T-helper 1 cell treated with Interleukin-12 subunit alpha and Interleukin-12 subunit beta and Interleukin-4 antibody, amounts not matched to agents 30 μg/mL and 1 μg/mL, for 36 hours (primary cell): ENCODE results near the gene NXN.

Experiments
- H3K27ac Mint-ChIP-seq: one replicate; pipeline ENCODE4 v1.8.0; 2021; ENCODE audit warnings: mild to moderate bottlenecking, mixed read lengths
- H3K27me3 Mint-ChIP-seq: one replicate; pipeline ENCODE4 v1.8.0; 2021; ENCODE audit warnings: low read depth, mixed read lengths
- H3K36me3 Mint-ChIP-seq: one replicate; pipeline ENCODE4 v1.8.0; 2021; ENCODE audit warnings: low read depth, mixed read lengths
- H3K4me1 Mint-ChIP-seq: one replicate; pipeline ENCODE4 v1.8.0; 2021; ENCODE audit warnings: low read depth, mixed read lengths
- H3K4me3 Mint-ChIP-seq: one replicate; pipeline ENCODE4 v1.8.0; 2021; ENCODE audit warnings: mild to moderate bottlenecking, moderate library complexity, mixed read lengths
- H3K9me3 Mint-ChIP-seq: one replicate; pipeline ENCODE4 v1.8.0; 2021; ENCODE audit warnings: mixed read lengths

NXN gene

DNA sequence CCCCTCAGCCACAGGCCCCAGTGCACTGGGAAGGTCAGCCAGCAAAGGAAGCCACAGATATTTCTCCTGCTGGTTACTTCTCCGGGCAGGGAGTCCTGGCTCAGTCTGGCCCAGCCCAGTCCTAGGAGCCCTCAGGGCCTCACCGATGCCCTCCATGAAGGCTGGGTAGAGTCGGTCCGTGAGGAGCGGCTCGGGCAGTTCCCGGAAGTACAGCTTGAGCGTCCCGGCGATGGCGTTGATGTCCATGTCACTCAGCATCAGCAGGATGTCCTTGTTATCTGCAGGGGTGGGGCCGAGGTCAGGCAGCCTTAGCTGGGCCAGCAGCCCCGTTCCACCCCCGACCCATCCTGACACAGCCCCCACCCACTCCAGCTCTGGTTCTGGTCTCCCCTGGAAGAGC lies 31.0 kb upstream of the NXN start:
- Mint-ChIP-seq H3K36me3 (peaks cover 2% of the 10 kb centered on the region), H3K9me3 (no peaks in the 10 kb centered on the region), H3K4me1 (no peaks in the 10 kb centered on the region), H3K27ac (no peak overlapping the region), H3K27me3 (no peaks in the 10 kb centered on the region), H3K4me3 (no peak overlapping the region)

- Mint-ChIP-seq H3K36me3 (peaks cover 7% of the 10 kb centered on the region), H3K27ac (no peak overlapping the region), H3K4me1 (no peaks in the 10 kb centered on the region), H3K9me3 (no peaks in the 10 kb centered on the region), H3K27me3 (no peaks in the 10 kb centered on the region), H3K4me3 (no peak overlapping the region)
Observed at GRCh38 chr17:1010086-1010450, 30.5 kb upstream of the NXN start.

GRCh38 chr17:1009229-1010085 lies 29.9 kb upstream of the NXN start:
- Mint-ChIP-seq H3K27ac (no peak overlapping the region), H3K4me1 (no peaks in the 10 kb centered on the region), H3K9me3 (no peaks in the 10 kb centered on the region), H3K27me3 (no peaks in the 10 kb centered on the region), H3K36me3 (peaks cover 9% of the 10 kb centered on the region), H3K4me3 (no peak overlapping the region)

DNA sequence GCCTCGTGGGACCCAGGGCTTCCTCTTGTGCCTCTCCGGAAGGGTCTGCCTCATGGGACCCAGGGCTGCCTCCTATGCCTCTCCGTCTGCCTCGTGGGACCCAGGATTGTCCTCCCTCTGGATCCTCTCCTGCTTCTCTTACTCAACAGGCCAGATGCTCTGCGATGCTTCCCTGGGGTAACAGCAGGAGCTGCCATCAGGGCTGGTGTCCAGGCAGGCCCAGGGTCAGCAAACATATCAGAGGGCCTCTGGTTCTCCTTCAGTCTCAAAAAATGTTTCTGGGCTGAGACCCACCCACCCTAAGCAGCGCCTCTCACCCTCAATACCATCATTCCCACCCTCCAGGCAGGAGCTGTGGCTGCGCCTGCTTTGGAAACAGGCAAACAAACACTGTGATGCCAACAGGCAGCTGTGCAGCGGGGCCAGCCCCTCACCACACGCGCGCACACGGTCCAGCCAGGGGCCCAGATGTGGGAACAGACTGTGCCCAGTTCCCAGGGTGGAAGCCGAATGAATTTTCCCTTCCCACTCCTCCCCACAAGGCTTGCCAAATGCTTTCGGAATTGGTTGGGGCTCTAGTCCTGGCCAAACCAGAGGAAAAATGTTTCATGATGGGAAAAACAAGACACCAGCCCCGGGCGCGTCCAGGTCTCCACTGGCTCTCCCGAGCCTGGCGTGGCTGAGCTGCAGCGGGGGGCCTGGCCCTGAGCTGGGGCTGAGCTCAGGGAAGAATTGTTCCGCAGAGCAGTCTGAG lies 28.6 kb upstream of the NXN start:
- H3K9me3 Mint-ChIP-seq = no peaks in the 10 kb centered on the region
- H3K4me3 Mint-ChIP-seq = no peak overlapping the region
- no peak overlapping the region for H3K27ac Mint-ChIP-seq
- H3K27me3 Mint-ChIP-seq = no peaks in the 10 kb centered on the region
- H3K36me3 Mint-ChIP-seq = peaks cover 9% of the 10 kb centered on the region
- no peaks in the 10 kb centered on the region for H3K4me1 Mint-ChIP-seq

- H3K36me3 Mint-ChIP-seq = peaks cover 14% of the 10 kb centered on the region
- no peak overlapping the region for H3K4me3 Mint-ChIP-seq
- no peak overlapping the region for H3K27ac Mint-ChIP-seq
- no peaks in the 10 kb centered on the region for H3K27me3 Mint-ChIP-seq
- H3K9me3 Mint-ChIP-seq = no peaks in the 10 kb centered on the region
- H3K4me1 Mint-ChIP-seq = no peaks in the 10 kb centered on the region
Observed at GRCh38 chr17:1007310-1008007, 27.9 kb upstream of the NXN start.

GRCh38 chr17:1006054-1006453 lies 26.5 kb upstream of the NXN start:
- Mint-ChIP-seq H3K36me3 (peaks cover 21% of the 10 kb centered on the region), H3K27me3 (no peaks in the 10 kb centered on the region), H3K27ac (no peak overlapping the region), H3K4me3 (no peak overlapping the region), H3K9me3 (no peaks in the 10 kb centered on the region), H3K4me1 (no peaks in the 10 kb centered on the region)

DNA sequence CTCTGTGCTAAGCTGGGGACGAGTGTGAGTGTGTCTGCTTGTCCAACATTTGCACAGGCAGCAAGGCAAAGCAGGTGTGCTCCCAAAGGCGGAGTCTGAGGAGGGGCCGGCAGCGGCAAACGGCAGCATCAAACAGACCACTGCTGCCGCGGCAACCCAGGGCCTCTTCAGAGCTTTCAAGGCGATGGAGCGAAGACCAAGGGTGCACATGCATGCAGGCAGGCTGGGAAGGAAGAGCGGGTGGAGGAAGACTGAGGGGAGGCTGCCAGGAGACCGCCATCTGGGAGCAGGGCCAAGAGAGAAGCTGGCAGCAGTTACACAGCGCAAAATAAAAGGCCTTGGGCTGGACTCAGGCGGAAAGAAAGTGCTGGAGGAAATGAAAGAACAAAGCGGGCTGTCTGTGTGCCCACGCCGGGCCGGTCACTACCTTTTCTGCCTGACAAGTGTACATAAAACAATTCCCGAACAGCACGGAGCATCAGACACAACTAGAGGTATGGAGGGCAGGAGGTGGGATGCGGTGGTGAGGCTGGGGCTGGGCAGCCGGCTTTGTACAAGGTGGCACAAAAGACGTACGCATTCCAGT lies 25.9 kb upstream of the NXN start:
- H3K4me3 Mint-ChIP-seq = no peak overlapping the region

DNA sequence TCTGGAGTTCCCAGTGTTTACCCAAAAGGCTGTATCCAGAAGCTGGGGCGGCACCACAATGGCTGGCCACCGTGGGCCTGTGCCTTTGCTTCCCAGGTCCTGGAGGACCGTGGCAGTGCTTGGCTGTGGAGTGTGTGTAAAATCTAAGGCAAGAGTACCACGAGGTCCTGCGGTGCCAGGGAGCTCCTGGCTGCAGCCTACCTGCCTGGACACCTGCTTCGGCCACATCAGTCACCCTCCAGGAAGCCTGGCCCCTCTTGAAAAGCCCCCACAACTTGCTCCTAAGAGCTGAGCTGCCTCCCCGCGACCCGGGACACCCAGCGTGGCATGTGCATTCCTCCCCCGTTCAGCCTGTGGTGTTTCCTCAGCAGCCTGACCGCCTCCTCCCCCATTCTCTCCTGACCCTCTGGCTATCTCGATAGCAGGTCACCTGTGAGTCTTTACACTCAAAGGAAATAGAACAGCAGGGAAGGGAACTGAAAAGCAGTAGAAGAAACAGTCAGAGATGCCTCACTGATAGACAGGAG lies 25.3 kb upstream of the NXN start:
- Mint-ChIP-seq H3K36me3 (peaks cover 30% of the 10 kb centered on the region), H3K27me3 (no peaks in the 10 kb centered on the region), H3K9me3 (no peaks in the 10 kb centered on the region), H3K27ac (no peak overlapping the region), H3K4me3 (no peak overlapping the region), H3K4me1 (no peaks in the 10 kb centered on the region)

More for the DNA sequence above, 25.9 kb upstream of the NXN start:
- Mint-ChIP-seq H3K36me3 (peaks cover 26% of the 10 kb centered on the region), H3K27me3 (no peaks in the 10 kb centered on the region), H3K27ac (no peak overlapping the region), H3K9me3 (no peaks in the 10 kb centered on the region), H3K4me1 (no peaks in the 10 kb centered on the region)

DNA sequence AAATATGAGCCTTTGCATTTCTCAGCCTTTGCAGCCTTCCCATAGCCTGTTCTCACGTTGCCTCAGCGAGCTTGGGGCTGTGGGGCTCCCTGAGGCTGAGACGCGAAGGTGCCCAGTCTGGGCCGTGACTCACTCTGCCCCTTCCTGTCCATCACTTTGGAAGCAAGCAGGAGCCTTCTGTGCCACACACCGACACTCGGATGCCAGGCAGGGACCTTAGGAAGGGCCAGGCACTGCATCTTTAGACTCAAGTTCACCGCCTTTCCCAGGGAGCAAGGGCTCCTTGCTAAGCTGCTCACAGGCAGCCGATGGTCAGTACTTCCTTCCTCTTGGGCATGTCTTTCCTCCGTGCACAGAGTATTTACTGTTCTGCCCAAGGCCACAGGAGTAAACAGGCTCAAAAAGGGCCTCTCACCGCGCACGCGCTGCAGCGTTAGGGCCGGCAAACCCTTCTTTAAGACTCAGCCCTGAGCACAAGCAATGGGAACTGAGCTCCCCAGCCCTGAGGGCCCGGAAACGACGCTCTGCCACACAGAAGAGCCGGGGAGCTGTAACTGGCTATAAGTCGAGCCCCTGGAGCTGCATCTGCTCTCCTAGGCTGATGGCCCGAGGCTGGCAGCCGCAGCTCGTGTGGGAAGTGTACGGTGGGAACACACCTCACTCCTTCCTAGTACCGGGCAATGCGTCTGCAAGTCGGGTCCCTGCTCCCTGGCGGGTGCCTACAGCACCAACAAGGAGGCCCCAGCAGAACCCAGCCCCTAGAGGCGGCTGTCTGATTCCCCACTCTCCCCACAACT lies 24.6 kb upstream of the NXN start:
- Mint-ChIP-seq H3K9me3 (no peaks in the 10 kb centered on the region), H3K36me3 (peaks cover 33% of the 10 kb centered on the region), H3K4me3 (no peak overlapping the region), H3K4me1 (peaks cover 2% of the 10 kb centered on the region), H3K27me3 (no peaks in the 10 kb centered on the region), H3K27ac (no peak overlapping the region)

DNA sequence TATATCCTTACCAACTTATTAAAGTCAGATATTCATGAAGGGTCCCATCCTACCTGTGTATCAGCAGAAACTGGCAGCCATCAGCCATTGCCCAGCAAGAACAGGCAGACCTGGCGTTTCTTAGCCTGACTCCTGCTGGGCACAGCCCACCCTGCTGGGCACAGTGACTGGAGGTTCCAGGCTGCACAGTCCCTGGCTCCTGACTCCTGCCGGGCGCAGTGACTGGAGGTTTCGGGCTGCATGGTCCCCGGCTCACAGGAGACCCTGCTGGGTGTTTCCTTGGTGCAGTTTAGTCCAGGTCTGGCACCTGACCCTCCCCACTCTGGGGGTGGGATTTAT lies 24.0 kb upstream of the NXN start:
- no peak overlapping the region for H3K27ac Mint-ChIP-seq
- H3K9me3 Mint-ChIP-seq = no peaks in the 10 kb centered on the region
- peaks cover 33% of the 10 kb centered on the region for H3K36me3 Mint-ChIP-seq
- no peaks in the 10 kb centered on the region for H3K27me3 Mint-ChIP-seq
- H3K4me1 Mint-ChIP-seq = peaks cover 5% of the 10 kb centered on the region
- no peak overlapping the region for H3K4me3 Mint-ChIP-seq

GRCh38 chr17:1002771-1003555 lies 23.4 kb upstream of the NXN start:
- Mint-ChIP-seq H3K9me3 (no peaks in the 10 kb centered on the region), H3K27ac (no peak overlapping the region), H3K36me3 (peaks cover 33% of the 10 kb centered on the region), H3K4me1 (peaks cover 9% of the 10 kb centered on the region), H3K27me3 (no peaks in the 10 kb centered on the region), H3K4me3 (no peak overlapping the region)

DNA sequence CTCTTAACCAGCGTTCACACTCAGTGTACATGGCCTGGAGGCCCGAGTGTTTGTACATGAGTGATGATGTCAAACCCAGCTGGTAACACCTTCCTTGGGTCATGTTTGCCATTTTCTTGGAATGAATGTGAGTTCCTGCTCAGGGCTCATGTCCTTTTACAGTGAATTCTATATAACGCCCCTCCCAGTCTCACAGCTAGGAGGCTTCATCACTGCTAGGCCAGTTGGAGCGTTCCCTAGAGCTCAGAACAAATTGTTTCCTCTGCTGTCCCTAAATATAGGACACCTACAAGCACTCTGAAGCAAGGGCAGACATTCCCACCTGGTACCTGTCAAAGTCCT lies 22.8 kb upstream of the NXN start:
- no peaks in the 10 kb centered on the region for H3K27me3 Mint-ChIP-seq
- peak overlapping the region; percentile 24 for H3K27ac Mint-ChIP-seq
- peaks cover 14% of the 10 kb centered on the region for H3K4me1 Mint-ChIP-seq
- H3K4me3 Mint-ChIP-seq = no peak overlapping the region
- peaks cover 33% of the 10 kb centered on the region for H3K36me3 Mint-ChIP-seq
- no peaks in the 10 kb centered on the region for H3K9me3 Mint-ChIP-seq

GRCh38 chr17:1001640-1002411 lies 22.2 kb upstream of the NXN start:
- H3K4me3 Mint-ChIP-seq = no peak overlapping the region
- H3K4me1 Mint-ChIP-seq = peaks cover 14% of the 10 kb centered on the region
- H3K36me3 Mint-ChIP-seq = peaks cover 33% of the 10 kb centered on the region
- H3K27me3 Mint-ChIP-seq = no peaks in the 10 kb centered on the region
- H3K9me3 Mint-ChIP-seq = no peaks in the 10 kb centered on the region
- peak overlapping the region; percentile 24 for H3K27ac Mint-ChIP-seq
